ENCODE results near the gene YPEL4.

YPEL4 gene

DNA sequence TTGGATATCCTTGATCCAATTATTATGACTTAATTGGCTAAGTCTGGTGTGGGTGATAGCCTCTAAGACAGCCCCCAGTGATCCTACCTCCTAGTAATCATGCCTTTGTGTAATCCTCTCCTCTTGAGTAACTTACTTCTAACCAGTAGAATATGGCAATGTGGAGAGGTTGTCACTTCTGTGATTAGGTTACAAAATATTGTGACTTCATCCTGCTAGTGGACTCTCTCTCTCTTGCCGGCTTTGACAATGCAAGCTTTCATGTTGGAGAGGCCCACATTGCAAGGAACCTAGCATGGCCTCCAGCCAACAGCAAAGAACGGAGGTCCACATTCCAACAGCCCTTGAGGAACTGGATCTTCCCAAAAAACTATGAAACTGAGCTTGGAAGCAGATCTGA, 19.5 kb downstream of the YPEL4 start:
- DNase-seq: no peak

DNA sequence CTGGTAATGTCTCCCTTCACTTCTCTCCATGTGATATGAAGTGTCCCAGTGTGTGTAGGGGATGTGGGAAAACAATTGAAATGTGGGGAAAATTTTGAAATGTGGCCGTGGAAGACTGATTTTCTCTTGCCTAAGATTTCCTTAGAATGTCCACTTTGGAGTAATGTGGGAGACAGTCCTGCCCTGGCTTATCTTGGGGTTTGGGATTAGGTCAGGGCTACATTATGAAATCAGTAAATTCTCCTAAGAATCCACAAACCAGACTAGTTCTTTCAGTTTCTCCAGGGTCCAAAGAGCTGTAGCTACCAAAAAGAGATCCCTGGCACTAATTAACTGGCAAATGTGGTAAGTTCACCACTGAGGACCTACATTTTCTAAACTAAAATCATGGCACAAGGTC, 22.8 kb downstream of the YPEL4 start:
- DNase-seq: no peak

DNA sequence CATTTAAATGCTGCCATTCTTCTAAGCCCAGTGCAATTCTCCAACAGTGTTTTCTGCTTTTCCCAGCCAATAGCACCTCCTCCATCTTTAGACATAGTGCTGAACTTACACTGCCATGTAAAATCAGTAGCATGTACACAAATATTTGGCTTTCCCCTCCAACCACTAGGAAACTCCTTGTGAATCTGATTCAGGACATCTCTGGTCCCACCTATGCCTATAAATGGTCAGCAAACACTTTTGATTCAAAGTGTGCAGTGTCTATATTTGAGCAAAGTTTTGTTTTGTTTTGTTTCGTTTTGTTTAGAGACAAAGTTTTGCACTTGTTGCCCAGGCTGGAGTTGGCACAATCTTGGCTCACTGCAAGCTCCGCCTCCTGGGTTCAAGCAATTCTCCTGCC, 24.8 kb downstream of the YPEL4 start:
- no peak for DNase-seq

DNA sequence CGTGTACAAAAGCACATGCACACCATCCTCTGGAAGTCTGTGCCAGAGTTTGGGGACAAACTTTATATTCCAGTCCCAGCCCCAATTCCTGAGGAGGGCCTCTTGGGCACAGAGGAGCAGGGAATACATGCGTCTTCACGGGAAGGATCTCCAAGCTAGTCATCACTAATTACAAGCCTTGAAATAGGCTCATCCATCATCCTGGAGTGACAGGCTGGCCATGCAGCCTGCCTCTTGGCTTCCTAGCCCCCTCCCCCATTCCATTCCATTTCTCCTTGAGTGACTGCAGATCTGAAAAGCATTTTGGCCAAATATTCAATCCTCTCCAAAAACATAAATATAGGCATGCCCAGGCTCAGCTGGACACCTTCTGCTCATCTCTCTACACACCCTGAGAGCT, 27.4 kb downstream of the YPEL4 start:
- no peak for DNase-seq

DNA sequence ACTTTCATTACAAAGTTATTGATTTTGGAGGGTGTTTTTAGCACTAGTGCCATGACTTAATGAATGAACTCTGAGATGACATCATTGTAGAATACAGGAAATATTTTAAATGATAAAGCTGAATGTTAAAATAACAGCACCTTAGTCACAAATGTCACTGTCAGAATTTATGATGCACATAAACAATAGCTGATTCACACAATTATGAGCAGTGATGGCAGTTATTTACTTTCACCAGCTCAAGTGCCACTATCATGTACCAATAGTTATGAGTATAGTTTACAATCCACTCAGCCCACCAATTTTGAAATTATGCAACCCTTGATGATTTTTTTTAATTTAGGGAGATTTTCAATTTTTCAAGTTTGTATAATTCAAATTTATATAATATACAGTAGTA, 29.2 kb downstream of the YPEL4 start:
- DNase-seq: no peak

DNA sequence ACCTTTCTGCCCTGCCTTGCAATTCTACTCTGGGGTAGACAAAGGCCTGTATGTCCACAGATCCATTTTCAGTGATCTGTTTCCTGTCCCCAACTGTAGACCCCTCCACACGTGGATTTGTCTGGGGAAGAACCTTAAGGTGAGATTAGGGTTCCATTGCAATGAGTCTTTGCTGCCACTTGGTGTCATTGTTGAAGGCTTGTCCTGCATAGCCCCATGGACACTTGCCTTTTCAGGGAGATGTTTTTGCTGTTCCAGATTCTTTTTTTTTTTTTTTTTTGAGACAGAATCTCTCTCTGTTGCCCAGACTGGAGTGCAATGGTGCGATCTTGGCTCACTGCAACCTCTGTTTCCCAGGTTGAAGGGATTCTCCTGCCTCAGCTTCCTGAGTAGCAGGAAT, 30.4 kb downstream of the YPEL4 start:
- no peak for DNase-seq

DNA sequence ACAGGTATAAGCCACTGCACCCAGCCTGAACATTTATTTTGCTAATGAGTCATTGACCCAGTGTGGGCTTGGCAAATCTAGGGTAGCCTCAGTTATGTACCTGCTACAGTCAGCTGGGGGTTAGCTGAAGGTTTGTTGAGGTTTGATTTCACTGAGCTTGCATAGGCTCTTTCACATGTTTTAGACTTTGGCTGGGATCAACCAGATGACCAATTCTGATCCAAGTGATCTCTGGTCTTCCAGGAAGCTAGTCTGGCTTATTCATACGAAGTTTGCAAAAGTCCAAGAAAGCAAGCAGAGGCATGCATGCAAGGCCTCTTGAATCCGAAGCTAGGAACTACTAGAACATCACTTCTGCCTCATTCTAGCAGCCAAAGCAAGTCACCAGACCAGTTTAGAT, 31.3 kb downstream of the YPEL4 start:
- DNase-seq: no peak

DNA sequence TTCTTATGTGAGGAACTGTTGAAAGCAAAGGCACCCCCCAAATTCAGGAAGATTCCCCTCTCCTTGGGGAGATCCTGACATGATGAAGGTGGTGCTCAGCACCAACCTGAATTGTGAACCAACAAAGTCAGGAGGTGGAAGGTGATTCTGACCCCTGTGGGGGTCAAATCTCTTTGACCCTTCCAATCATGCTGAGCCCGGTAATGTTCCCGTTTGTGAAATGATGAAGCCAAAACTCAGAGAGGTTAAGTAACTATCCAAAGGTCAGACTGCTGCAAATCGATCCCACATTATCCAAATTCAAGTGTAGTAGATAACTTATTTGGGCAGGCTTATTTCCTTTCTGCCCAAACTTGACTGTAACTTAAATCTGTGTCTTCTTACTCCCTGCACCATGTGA, 33.1 kb downstream of the YPEL4 start:
- DNase-seq: no peak

DNA sequence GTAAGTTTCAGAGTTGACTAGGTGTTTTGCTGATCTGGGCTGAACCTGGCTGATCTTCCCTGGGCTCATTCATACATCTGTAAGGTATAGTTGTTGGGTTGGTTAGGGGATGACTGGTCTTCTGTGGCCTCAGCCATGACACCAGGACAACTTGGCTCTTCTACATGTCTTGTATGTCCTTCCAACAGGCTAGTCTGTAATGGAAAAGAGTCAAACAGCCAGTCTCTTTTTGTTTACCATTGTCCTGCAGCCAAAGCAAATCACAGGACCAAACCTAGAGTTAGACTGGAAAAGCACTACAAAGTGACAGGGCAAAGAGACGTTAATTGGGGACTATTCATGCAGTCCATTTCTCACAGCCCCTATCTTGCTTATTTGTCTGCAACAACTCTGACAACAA, 34.4 kb downstream of the YPEL4 start:
- no peak for DNase-seq

DNA sequence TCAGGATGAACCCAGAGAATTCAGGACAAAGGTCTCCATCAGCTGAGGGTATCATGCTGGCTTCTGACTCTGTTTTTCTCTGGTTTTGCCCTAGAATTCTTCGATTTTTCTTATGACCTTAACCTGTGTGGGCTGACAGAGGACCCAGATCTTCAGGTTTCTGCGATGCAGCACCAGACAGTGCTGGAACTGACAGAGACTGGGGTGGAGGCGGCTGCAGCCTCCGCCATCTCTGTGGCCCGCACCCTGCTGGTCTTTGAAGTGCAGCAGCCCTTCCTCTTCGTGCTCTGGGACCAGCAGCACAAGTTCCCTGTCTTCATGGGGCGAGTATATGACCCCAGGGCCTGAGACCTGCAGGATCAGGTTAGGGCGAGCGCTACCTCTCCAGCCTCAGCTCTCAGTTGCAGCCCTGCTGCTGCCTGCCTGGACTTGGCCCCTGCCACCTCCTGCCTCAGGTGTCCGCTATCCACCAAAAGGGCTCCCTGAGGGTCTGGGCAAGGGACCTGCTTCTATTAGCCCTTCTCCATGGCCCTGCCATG, 35.4 kb downstream of the YPEL4 start:
- no peak for DNase-seq

DNA sequence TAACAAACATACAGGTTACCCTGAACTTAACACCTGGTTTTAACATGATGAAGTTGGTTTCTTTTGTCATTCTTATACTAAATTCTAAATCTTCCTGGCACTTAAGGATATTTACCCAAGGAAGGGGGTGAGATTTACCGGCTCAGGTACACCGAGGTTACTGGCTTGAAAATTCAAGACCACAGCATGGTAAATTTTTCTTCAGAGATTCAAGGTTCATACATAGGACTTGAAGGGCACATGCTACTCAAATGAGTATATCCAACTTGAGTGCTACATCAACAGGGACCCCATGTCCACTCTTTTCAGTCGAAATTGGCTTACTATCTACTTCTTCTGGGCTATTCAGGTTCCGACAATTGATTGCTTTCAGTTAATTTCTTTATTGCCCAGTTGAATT, 39.5 kb downstream of the YPEL4 start:
- no peak for DNase-seq

DNA sequence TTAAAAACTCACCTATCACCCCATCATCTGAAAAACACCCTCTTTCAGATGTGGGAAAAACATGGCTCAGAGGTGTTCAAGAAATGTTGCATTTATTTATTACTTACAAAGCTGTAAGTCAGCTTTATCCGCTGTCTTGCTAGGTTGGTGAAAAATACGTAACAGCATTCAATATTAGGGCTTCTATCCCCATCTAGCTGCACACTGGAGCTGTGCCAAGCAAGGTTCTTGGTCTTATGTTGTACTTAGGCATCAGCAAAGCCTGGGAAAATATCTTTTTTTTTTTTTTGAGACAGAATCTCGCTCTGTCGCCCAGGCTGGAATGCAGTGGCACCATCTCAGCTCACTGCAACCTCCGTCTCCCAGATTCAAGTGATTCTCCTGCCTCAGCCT, 44.7 kb downstream of the YPEL4 start:
- peak; percentile 52 for DNase-seq

DNA sequence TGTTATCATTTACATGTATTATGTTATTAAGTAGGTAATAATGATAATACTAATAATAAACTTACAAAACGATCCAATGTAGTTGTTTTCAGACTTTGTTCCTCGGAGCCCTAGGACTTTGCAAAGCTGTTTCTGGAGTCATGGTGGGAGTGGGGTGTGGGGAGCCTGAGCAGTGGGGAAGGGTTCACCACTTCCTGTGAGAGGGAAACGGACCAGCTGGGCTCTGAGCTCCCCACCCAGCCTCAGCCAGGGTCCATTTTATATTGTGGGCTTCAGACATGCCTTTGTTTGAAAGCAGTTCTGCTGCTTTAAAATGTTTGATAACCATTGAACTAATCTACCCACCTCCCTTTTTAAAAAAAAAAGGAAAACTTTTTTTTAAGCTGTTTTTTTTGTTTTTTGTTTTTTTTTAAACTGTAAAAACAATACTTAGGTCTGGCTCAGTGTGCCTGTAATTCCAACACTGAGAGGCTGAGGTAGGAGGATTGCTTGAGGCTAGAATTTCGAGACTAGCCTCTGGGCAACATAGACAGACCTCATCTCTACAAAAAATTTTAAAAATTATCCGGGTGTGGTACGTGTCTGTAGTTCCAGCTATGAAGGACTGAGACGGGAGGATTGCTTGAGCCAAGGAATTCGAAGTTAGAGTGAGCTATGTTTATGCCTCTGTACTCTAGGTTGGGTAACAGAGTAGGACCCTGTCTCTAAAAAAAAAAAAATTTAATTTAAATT, 45.2 kb downstream of the YPEL4 start:
- peak; percentile 5 for DNase-seq

DNA sequence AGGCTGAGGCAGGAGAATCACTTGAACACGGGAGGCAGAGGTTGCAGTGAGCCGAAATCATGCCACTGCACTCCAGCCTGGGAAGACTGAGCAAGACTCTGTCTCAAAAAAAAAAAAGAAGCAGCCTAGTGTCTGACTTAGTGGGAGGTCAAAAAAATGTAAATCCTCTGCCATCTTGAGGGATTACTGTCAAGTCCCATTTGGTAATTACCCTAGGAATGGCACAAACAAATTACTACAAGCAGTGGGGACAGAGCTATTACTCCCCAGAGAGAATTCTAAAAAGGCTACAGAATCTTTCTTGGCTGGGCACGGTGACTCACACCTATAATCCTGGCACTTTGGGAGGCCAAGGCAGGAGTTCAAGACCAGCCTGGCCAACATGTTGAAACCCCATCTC, 48.4 kb downstream of the YPEL4 start:
- DNase-seq: peak; percentile 37

DNA sequence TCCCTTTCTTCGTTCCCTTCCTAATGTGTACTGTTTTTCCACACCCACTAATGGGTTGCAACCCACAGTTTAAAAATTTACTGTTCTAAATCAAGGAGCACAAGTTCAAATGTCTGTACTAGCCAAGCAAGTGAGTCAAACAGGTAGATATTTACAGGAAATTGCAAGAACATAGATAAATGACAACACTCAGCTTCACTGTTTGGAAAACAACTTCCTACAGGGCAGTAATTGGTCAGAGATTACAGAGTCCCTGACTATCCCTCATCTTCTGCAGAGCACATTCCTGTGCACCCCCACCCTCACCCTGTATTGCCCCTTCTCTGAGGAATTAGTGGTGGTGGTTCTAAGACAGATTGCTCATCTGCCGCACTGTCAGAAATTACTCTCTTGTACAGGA, 50.3 kb downstream of the YPEL4 start:
- DNase-seq: peak; percentile 9

DNA sequence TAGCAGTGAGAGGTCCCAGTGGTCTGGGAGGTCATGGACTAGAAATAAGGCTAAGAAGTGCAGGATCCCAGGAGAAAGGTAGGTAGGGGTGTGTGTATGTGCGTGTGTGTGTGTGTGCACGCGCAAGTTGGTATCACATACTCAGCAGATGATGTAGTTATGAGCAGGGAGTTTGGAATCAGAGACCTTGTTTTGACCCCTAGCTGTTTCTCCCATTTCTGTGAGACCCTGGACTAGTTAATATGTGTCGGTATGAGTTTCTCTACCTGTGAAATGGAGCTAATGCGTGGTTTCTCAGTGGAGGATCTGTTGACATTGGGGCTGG, 50.9 kb downstream of the YPEL4 start:
- peak; percentile 61 for DNase-seq

DNA sequence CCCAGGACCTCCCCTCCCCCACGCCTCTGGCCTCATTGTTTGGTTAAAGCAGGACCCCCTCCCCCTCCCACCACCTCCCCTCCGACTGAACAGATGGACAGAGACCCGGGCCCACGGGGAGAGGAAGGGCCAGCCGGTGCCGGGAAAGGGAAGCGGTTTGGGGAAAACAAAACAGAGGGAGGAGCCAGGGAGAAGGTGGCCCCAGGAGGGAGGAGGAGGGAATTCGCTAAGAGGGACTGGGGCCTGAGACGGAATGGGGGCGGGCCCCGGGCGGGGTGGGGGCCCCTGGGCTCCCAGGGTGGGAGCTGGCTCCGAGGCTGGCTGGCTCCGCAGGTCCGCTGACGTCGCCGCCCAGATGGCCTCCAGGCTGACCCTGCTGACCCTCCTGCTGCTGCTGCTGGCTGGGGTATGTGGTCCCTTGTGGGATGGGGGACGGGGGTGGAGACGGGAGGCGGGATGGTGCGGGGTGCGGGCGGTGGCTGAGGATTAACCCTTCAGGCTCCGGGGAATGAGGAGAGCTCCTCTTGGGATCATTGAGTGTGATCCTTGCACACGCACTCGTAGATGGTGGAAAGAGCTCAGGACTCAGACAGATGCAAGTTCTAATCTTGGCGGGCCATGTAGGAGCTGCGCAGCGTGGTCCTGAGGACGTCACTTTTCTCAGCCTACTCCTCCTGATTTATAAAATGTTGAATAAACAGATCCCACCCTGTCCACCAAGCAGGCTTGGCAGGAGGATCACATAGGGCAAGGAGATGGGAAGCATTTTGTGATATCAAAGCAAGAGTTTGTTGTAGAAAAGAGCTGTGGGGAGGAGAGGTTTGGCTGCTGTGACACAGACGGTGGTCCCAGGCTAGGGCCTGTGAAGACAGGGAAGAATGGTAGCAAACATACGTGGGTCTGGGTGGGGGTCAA, 51.5 kb downstream of the YPEL4 start:
- peak; percentile 96 for DNase-seq

DNA sequence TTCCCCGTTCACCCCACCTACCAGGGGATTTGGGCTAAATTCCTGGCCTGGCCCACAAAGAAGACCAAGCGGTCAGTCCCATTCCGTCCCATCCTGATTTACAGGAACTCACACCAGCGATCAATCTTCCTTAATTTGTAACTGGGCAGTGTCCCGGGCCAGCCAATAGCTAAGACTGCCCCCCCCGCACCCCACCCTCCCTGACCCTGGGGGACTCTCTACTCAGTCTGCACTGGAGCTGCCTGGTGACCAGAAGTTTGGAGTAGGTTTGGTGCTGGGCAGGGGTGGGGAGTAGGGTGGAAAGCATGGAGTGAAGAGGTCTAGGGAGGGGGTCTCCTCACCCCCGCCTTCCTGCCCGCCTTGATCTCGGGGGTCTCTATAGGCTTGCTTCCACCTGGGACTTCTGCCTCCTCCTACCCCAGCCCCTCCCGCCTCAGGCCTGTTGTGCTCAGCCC, 52.2 kb downstream of the YPEL4 start, which contains the start of gene SERPING1:
TSS of gene SERPING1 (plus strand) at position 225 of the 455 bp plus-strand sequence. CDS start 586 bp downstream, outside the sequence.
- no peak for DNase-seq

DNA sequence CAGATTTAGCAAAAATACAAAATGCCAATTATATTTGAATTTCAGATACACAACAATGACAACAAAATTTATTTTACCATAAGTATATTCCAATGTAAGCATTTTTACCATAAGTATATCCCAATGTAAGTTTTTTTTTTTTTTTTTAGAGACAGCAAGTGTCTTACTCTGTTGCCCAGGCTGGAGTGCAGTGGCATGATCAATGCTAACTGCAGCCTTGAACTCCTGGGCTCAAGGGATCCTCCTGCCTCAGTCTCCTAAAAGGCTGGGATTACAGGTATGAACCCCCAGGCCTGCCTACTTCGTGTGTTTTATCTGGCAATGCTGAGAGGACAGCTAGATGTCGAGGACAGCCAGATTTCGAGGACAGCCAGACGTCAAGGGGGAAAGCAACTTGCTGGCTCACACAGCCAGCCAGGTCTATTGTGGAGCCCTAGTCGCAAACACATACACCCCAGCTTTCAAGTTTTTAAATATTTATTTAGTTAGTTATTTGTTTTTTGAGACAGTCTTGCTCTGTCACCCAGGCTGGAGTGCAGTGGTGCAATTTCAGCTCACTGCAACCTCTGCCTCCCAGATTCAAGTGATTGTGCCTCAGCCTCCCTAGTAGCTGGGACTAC, 53.3 kb downstream of the YPEL4 start:
- peak; percentile 18 for DNase-seq
